Raji (cell line): Measurements from ENCODE around the gene KIF5C.

Source experiments
- POLR2A ChIP-seq: IDR thresholded peaks from 2 replicates; pipeline ENCODE4 v1.6.1; 2011; ENCODE audit warnings: low read depth, low read length, control low read depth; ENCODE audit not compliant: insufficient read depth

The KIF5C gene

DNA sequence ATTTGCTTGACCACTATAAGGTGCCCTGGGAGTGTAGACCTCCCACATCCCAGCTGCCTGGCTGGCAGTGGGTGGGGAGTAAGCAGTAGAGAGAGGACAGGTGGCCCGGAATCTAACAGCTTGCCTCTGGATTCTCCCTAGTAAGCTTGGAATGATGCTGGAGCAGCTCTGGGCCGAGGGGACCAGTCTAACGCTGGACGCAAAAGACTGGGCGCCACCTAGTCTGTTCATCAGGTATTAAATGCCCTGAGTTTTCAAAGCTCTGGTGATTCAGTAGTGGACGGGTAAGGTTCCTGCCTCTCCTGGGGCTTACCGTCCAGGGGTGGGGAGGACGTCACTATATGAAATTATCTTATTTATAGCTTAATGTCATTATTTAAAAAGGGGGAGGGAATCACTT is 162.8 kb downstream of the KIF5C start:
- no peak for TF ChIP-seq POLR2A

DNA sequence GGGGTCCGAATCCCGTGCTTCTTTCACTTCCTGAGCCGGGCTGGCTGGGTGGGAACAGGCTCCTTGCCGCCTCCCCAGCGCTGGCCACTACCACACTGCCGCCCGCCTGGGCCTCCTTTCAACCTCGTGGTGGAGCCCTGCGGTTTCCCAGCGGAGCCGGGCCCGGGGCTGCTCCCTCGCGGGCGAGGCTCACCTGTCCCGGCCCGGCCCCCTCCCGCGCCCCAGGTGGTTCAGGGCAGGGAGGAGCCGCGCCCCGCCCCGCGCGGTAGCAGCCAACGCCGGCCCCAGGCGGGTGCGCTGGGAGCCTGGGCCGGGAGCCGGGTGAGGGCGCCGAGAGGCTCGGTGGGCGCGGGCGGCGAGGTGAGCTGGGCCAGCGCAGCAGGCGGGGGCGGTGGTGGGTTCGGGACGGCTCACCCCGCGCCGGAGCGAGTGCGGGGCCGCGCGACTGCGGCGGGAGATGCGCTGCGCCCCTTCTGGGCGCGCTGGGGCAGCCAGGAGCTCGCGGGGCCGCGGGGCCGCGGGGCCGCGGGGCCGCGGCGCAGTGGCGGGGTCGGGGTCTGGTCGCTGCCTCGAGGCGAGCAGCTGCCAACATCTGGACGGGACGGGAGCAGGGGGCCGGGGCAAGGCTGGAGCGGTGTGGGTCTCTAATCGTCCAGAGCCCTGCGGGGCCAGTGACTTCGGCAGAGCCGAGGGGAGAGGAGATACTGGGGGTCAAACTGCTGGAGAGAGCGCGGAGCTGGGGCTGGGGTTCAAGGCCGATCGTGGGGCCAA is 163.6 kb downstream of the KIF5C start, which contains the start of gene LYPD6B:
Gene LYPD6B (plus strand): TSS at position 258 of the 771 bp plus-strand sequence. CDS start 92,250 bp downstream, outside the sequence.
- TF ChIP-seq POLR2A, result no peak

DNA sequence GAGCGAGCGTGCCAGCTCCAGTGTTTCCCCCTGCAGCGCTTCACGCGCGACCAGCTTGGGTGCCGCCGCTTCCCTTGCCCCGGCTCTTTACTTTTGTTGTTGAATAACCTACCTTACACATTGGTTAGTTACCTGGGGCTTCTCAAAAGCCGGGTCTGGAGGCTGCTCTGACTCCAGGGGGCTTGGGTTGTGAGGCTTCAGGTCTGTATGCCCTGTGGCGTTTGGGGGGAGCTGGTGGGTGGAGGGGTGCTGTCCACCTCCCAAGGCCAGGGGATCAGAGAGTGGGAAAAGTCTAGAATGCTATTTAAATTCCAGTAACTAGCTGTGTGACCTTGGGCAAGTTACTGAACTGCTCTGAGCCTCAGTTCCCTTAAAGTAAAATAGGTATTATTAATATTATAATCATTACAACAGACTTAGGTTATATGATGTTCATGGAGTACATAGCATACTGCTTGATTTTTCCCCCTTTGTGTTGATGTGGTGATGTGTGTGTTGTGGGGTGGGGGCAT is 164.2 kb downstream of the KIF5C start:
- TF ChIP-seq POLR2A, result no peak

DNA sequence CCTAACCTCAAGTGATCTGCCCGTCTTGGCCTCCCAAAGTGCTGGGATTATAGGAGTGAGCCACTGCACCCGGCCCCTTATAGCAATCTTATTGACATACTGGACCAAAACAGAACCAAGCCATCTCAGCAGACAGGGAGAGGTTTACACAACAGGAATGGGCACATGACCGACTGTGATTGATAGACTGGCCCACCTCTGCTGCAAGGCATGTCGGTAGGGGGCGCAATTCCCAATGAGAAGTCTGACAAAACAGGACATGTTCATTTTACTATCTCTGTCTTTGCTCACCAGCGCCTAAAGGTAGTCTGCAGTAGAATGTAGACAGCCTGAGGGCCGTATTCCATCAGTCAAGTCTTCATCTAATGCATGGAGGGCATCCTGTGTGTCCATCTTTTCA is 165.4 kb downstream of the KIF5C start:
- TF ChIP-seq POLR2A, result no peak

DNA sequence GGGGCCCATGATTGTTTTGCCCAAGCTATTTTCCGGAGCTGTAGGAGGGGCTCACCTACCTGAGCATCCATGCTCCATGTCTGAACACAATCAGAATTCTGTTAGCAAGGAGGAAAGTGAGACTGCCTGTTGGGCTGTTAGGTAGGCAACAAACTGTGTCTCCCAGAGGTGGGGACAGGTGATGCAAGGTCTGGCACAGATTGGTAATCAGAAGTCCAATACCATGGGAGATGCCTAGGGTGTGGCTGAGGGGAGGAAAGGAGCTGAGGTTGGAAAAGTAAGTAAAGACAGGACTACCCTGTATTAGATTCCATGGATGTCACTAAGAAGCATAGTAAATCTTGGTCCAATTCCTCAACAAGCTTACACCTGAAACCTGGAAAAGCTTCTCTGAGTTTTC is 166.5 kb downstream of the KIF5C start:
- TF ChIP-seq POLR2A, result no peak

DNA sequence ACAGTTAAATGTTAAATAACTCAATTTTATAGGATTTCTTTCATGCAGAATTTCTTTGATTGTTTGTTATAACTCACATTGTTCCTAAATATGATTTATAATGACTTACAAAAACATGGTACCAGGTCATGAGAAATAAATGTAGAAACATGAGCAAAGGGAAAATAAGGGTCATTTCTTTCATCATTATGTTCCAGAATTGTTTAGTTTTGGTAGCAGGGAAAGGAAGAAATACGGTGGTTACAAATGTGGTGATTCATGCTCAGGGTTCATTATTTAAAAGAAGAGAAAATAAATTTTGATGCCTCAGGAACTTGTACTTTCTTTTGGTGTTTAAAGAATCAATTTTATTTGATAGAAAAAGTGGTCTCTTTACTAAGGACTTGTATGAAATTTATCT is 167.9 kb downstream of the KIF5C start:
- no peak for TF ChIP-seq POLR2A

DNA sequence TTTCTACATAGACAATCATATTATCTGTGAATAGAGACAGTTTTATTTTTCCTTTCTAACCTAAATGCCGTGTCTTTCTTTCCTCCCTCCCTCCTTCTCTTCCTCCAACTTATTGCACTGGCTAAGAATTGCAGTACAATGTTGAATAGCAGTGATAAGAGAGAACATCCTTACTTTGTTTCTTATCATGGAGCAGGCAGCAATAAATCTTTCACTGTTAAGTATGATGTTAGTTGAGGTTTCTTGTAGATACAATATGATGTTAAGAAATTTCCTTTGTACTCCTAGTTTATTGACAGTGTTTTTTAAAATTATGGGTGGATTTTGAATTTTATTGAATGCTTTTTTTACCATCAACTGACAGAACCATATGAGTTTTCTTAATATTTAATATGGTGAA is 169.5 kb downstream of the KIF5C start:
- no peak for TF ChIP-seq POLR2A

DNA sequence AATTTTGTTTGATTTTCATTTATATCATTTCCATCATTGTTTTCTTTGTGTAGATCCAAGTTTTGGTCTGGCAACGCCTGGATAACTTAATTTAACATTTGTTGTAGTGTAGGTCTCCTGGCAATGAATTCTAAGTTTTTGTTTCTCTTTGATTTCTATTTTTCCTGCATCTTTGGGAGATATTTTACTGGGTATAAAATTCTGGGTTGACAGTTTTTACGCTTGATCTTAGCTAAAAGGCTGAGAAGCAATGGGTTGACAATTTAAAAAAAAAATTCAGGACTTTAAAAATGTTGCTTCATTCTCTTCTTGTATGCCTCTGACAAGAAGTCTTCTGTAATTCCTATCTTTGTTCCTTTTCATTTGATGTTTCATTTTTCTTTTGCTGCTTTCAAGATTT is 172.1 kb downstream of the KIF5C start:
- no peak for TF ChIP-seq POLR2A

DNA sequence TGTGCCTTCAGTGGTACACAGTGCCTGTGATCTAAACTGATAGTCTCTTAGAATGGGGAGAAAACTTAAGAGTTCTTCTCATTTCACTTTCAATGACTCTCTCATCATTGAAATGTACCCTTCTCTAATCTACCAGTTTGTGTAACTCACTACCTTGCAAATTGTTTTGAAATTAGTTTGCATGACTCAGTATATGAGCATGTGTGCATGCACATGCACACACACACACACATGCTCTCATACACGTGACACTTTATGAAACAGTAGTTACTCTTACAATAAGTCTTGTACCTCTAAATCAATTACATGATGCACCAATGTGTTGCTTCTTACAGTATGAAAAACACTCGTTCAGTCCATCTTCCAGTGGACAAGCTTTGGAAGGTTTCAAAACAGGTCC is 174.1 kb downstream of the KIF5C start:
- TF ChIP-seq POLR2A, result no peak

DNA sequence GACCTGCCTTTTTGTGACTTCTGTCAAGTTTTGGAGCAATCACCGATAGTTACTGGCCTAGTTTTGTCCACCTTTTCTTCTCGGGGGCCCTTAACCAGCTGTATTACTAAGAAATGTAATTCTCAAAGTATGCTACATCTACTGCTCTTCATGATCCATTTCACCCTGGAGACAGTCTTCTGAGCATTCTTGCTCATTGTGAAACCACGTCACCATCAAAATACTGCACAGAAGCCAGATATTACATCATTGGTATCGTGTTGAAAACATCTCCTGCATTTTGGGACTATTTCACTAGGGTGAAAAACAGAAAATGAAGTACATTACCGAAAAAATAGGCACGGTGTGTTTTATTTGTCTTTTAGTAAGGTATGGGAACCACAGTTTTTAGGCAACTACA is 175.2 kb downstream of the KIF5C start:
- TF ChIP-seq POLR2A, result no peak

DNA sequence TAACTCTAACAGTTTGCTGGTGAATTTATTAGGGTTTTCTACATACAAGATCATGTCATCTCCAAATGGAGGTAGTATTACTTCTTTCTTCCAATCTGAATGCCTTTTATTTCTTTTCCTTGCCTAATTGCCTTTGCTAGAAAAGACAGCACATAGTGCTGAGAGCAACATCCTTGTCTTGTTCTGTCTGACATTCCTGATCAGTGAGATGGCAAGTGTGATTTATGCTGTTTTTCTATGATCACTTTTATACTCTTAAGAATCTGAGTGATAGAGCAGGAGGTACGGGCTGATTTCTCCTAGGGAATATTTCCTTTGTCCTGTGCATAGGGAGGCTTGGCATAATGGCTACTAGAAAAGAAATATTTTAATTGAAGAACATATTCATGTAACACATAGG is 180.7 kb downstream of the KIF5C start:
- TF ChIP-seq POLR2A, result no peak

DNA sequence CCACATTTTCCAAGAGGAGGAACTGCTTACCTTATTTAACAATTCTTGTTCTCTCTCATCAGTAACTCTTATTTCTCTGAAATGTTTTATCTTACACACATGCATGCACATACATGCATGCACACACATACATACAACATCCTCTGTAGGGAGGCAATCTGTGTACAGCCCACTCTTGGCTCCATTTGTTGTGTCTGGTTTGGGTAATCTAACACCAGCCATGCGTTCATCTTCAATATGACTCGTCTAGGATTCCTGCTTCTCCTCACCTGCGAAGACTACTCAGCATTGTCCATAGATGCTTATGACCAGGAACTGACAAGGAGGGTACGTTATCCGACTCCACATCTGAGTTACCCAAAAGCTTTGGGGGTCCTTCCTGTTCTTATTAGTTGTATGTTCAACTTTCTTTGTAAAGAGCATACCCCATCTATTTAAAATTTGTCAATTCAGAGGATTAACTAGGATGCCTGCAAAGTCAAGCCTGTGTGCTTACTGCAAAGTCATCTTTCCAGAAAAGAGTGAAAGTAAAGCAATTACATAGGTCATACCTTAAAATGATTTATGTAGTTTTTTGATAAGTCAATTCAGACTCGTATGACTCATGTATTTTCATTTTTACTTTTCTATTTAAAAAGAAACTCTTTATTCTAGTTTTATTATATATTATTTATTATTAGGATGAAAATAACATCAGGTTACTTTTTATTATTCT is 181.7 kb downstream of the KIF5C start:
- no peak for TF ChIP-seq POLR2A

DNA sequence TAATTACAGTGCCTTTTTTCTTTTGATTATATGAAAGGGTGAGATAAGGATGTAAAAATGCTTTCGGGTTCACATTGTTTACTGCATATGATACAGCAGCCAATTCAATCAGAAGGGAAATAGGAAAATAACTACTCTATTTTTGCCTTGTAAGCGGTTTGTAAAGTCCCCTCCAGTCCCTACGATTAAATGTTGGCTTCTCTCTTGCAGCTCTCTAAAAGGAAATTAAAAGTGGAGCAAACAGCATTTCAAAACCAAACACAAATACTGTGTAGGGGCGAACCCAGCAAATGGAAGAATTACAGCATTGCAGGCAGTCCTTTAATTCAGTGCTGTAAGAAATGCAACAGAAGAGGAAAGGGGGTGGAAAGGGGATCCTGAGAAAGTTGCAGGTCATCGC is 182.4 kb downstream of the KIF5C start:
- no peak for TF ChIP-seq POLR2A

DNA sequence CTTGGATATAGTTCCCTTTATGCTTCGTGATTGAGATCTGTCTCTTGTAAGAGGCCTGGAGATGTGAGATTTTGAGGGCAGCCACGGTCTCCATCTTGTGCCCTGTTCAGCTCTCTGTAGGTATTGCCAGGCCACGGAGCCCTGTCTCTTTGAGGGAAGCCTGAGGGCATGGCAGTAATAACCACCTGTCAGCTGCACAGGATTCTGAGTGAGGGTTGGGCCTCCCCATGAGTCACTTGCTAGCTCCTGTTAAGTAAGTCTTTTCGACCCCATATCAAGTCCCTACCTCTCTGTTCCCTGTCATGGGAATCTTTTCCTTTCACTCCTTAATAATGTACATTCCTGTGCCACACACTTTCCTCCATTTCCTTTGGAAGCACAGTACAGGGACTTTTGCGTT is 183.9 kb downstream of the KIF5C start:
- TF ChIP-seq POLR2A, result no peak

DNA sequence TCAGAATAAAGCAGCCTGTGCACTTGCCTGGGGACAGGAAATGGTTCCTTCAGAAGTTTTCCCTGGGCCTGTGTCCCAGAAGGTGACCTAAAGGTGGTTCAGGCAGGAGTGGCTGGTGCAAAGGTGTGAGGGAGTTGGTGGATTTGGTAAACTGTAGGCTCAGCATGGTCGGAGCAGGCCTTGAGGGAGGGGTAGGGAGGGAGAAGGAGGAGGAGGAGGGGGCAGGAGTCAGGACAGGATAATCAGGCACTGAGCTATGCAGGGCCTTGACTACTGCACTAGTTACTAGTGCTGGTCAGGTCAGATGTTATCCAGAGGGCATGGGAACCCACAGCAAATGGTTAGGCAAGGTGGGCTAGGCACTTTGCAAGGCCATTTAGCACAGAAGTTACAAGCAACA is 184.8 kb downstream of the KIF5C start:
- no peak for TF ChIP-seq POLR2A

DNA sequence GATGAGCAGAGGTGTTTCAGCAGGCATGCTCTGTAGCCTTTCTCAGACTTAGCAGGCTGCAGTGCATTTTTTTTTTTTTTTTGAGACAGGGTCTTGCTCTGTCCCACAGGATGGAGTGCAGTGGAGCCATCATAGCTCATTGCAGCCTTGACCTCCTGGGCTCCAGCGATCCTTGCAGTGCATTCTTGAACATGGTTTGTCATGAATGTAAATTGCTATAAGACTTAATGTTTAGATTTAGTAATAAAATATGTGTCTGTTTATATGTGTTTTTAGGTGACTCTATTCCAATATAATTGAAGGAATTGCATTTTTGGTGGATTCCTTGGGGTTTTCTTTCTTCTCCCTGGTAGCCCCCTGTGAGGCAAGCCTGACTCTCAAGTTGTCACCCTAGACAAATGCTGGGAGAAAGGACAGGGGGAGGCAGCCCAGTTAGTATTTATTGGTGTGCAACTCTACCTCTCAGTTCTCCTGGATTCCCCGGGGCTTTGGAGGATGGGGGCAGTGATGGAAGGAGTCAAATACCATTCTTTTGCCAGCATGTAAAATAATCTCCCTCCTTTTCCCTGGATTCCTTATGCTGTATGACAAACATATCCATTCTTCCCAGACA is 186.2 kb downstream of the KIF5C start:
- TF ChIP-seq POLR2A, result no peak

DNA sequence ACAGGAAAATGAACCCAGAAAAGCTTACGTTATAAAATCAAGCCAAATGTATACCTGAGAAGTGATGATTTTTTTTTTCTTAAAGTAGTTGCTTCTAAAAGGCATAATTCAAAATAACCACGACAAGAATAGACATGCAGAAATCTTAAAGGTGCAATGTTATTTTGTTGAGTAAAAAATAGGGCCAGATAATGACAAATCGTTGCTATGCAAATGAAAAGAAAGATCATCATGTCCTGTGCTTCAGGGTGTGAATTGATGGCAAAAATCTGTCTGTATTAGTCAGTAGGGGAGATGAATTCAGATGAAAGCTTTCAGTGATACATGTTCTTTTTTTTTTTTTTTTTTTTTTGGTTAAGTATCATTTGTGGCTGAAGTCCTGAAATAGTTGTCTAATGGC is 187.5 kb downstream of the KIF5C start:
- no peak for TF ChIP-seq POLR2A

DNA sequence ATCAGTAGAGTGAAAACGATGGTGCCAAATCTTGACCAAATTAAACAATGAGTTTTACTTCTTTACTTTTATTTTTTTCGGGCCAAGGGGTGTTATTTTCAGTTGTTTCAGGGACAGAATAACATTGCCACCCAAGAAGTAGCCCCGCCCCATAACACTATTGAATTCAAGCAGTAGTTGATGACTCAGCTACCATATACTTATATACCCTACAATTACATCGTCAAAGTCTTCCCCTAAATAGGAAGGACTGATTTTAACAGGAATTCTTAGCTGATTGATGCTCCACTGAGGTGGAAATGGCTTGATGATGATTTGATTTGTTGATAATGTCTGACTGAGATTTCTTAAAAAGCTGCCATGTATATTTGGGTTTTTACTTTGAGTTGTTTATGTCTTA is 188.2 kb downstream of the KIF5C start:
- TF ChIP-seq POLR2A, result no peak
